22Rv1 (cell line): Measurements from ENCODE around the gene DLG5.

Source experiments
- ZFX ChIP-seq: fragments of 450-650 bp; IDR thresholded peaks from 2 replicates; pipeline ENCODE4 v1.6.1; 2017; ENCODE audit warnings: antibody characterized with exemption, borderline replicate concordance
- TF ChIP-seq, protein P1 (sequence below): fragments of 450-650 bp; IDR thresholded peaks from 2 replicates; pipeline ENCODE4 v1.5.1; 2017; ENCODE audit warnings: mild to moderate bottlenecking

DNA sequence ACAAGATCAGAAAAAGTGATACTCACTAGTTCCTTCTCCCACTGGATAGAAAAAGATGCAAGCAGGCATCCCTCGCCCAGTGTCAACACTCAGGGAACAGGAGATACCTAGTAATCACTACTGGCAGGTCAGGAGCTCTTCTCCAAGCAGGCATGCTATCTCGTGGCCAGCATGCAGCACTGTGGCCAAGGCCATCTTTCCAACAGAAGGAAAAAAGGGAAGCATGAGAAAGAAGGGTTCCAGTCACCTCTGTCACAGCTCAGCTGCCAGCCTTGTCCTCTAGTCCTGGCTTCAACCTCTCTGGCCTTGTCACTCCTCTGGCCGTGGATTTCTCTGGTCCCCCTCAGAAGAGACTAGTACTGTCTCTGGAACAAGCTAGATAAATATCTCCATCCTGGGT lies 45.3 kb downstream of the DLG5 start:
- TF ChIP-seq, protein P1, sequence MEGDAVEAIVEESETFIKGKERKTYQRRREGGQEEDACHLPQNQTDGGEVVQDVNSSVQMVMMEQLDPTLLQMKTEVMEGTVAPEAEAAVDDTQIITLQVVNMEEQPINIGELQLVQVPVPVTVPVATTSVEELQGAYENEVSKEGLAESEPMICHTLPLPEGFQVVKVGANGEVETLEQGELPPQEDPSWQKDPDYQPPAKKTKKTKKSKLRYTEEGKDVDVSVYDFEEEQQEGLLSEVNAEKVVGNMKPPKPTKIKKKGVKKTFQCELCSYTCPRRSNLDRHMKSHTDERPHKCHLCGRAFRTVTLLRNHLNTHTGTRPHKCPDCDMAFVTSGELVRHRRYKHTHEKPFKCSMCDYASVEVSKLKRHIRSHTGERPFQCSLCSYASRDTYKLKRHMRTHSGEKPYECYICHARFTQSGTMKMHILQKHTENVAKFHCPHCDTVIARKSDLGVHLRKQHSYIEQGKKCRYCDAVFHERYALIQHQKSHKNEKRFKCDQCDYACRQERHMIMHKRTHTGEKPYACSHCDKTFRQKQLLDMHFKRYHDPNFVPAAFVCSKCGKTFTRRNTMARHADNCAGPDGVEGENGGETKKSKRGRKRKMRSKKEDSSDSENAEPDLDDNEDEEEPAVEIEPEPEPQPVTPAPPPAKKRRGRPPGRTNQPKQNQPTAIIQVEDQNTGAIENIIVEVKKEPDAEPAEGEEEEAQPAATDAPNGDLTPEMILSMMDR, result no peak
- no peak for TF ChIP-seq ZFX
